HG02970 (cell line): Measurements from ENCODE around the gene MBD3L2.
"Not testable (repeated sequence)": the region's sequence is repeated elsewhere in the genome, so short reads cannot be mapped to it uniquely, and the experiment has no call there.

Experiments used
- ATAC-seq: cut with Tn5 transposase; IDR thresholded peaks from one replicate; pipeline ENCODE4 v1.9.1; 2021; ENCODE audit warnings: mild to moderate bottlenecking, moderate library complexity, moderate number of reproducible peaks; ENCODE audit not compliant: unreplicated experiment, low FRiP score

The MBD3L2 gene

DNA sequence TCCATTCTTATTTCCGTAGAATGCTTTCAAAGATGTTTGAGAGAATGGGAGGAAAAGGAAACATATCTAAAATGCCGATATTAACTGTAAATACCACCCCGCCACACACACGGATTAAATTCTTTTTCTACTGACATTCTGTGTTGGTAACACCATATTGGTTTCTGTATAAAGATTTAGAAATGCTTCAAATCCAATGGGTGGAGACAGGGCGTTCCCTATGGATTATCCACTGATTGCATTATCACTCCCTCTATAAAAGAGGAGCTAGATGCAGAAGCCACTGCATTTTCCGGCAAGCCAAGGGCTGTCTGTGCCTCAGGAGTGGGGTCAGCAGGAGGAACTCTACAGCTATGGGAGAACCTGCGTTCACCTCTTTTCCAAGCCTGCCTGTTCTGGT is at the start of gene MBD3L2:
Gene MBD3L2, plus strand, starts transcription at position 301 of the 400 bp plus-strand sequence. Its CDS starts 53 bp downstream, at position 354.
- not testable (repeated sequence) for ATAC-seq

DNA sequence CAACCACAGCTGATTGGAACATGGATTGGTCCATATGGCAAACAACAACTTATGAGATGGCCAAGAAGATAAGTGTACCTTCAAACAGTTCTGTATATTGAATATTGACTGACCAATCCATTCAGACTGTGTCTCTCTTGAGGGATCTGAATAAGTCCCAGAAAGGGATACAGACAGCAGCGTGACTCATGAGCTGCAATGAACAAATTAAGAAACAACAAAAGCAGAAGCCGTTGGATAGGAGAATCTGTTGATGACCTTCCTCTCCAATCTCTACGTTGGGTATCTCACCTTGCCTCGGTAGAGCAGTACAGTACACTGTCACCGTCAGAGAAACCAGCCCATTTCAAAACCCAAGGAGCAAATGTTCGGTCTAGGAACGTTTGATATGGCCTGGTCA is 49.2 kb upstream of the MBD3L2 start:
- ATAC-seq: no peak

GRCh38 chr19:7000333-7000732 is 48.8 kb upstream of the MBD3L2 start:
- no peak for ATAC-seq

- ATAC-seq: no peak
These were observed 48.3 kb upstream of the MBD3L2 start for GRCh38 chr19:7000816-7001215.

- ATAC-seq: no peak
These were observed 44.7 kb upstream of the MBD3L2 start for GRCh38 chr19:7004313-7004931.

DNA sequence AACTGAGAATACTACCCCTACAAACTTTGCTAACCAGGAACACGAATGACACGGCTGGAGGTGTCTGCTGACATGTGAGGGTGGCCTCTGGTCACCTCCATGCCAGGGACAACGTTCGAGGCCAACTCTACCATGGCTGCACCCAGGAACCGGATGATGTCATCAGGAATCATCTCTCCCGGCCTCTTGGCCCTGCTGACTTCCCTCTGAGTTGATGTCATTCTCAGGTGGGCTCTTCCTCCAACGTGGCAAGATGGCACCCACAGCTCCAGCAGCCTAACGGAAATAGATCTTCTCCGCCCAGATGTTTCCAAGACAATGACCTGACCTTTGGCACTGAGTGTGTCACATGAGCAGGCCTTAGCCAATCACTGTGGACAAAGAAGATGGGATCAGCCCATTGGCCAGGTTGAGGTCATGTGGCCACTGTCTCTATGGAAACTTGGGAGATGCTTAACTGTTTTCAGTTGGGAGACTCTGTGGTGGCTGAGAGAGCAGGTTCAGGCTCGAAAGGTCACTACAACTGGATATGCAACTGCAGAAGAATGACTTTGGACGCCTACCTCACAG is 42.9 kb upstream of the MBD3L2 start:
- ATAC-seq: no peak

DNA sequence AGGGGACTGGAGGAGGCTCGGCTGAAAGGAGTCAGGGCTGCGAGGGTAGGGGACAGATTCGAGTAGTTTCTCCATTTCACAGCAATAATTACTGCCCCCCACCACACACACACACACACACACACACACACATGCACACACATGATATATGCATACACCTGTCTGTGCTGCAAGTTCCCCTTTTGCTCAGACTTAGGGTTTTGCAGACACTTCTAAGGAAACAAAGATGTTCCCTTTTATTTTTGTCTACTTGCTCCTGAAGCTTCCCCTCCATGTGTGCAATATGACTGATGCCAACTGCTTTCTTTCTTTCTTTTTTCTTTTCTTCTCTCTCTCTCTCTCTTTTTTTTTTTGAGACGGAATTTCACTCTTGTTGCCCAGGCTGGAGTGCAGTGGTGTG is 41.3 kb upstream of the MBD3L2 start:
- no peak for ATAC-seq

DNA sequence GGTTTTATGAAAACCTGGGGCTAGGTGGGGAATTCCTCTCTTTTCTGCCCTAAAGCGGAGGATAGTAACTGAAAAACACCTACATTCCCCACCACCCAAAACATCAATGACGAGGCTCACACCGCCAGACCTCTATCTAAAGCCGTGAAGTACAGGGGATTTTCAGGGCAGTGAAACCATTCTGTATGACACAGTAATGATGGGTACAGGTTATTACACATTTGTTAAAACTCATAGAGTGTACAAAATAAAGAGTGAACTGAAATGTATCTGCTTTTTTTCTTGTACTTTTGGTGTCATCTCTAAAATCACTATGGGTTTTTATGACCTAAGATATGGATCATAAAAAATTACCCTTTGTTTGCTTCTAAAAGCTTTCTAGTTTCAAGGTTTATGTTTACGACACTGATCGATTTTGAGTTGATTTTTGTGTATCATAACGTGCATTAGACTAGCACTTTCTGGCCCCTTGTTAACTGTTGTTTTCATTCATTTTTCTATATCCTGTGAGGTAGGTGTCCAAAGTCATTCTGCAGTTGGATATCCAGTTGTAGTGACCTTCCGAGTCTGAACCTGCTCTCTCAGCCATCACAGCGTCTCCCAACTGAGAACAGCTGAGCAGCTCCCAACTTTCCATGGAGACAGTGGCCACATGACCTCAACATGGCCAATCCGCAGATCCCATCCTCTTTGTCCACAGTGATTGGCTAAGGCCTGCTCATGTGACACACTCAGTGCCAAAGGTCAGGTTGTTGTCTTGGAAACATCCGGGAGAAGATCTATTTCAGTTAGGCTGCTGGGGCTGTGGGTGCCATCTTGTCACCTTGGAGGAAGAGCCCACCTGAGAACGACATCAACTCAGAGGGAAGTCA is 38.2 kb upstream of the MBD3L2 start:
- no peak for ATAC-seq

- no peak for ATAC-seq
These were observed 35.4 kb upstream of the MBD3L2 start for GRCh38 chr19:7013678-7014077.

DNA sequence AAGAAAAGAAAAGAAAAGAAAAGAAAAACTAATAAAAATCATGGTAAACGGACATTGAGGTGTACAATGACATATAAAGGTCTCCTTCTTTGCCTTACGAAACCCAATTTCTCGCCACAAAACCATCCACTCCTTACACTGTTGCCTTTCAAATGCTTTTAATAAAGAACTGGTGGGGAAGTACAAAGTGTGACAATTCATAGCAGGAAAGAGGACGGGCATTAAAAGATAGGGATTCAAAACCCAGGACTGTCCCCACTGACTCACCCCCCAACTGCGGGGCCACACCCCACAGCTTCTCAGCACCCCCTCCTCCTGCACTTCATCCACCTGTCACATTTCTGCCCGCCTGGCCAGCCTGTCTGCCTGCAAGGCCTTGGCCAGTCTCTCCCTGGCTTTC is 30.3 kb upstream of the MBD3L2 start:
- no peak for ATAC-seq

GRCh38 chr19:7021331-7021730 is 27.8 kb upstream of the MBD3L2 start, which contains the start of gene MBD3L2B:
Gene MBD3L2B, minus strand, starts transcription at chr19:7021431. Its CDS starts 34 bp downstream, at chr19:7021397.
- ATAC-seq: not testable (repeated sequence)

- not testable (repeated sequence) for ATAC-seq
These were observed 20.3 kb upstream of the MBD3L2 start for GRCh38 chr19:7028790-7029189.

GRCh38 chr19:7030278-7030677 is 18.8 kb upstream of the MBD3L2 start, which contains the start of gene MBD3L5:
Gene MBD3L5, plus strand, starts transcription at chr19:7030578. Its CDS starts 34 bp downstream, at chr19:7030612.
- not testable (repeated sequence) for ATAC-seq

DNA sequence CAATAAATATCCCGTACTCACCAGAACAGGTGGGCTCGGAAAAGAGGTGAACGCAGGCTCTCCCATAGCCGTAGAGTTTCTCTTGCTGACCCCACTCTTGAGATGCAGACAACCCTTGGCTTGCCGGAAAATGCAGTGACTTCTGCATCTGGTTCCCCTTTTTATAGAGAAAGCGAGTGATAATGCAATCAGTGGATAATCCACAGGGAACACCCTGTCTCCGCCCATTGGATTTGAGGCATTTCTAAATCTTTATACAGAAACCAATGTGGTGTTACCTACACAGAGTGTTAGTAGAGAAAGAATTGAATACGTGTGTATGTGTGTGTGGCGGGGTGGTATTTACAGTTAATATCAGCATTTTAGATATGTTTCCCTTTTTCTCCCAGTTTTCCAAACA is 9.0 kb upstream of the MBD3L2 start, which contains the start of gene MBD3L4:
Gene MBD3L4, minus strand, starts transcription at position 101 of the 400 bp plus-strand sequence. Its CDS starts 35 bp downstream, at position 66.
- not testable (repeated sequence) for ATAC-seq

GRCh38 chr19:7041563-7041962 is 7.6 kb upstream of the MBD3L2 start:
- ATAC-seq: not testable (repeated sequence)

GRCh38 chr19:7051421-7051820 is 2.3 kb downstream of the MBD3L2 start:
- ATAC-seq: not testable (repeated sequence)

DNA sequence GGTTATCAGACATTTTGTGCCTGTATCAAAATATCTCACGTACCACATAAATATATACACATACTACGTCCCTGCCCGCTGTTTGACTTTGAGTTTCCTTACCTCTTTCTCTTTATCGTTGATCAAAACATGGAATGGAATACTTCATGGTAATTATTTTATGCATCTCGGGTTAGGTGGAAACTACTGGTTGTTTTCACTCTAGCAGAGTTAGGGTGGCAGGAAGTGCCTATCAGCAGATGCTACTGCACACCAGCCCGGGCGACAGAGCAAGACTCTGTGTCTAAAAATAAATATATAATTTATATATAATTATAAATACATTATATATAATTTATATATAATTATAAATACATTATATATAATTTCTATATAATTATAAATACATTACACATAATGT is 3.8 kb downstream of the MBD3L2 start:
- not testable (repeated sequence) for ATAC-seq

GRCh38 chr19:7054635-7055368 is 5.7 kb downstream of the MBD3L2 start:
- not testable (repeated sequence) for ATAC-seq

DNA sequence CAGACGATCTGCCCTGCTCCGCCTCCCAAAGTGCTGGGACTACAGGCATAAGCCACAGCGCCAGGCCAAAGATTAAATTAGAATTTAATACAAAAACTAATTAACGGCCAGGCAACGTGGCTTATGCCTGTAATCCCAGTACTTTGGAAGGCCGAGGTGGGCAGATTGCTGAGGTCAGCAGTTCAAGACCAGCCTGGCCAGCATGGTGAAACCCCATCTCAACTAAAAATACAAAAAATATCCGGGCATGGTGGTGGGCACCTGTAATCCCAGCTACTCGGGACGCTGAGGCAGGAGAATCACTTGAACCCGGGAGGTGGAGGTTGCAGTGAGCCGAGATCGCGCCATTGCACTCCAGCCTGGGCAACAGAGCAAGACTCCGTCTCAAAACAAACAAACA is 6.6 kb downstream of the MBD3L2 start:
- not testable (repeated sequence) for ATAC-seq

GRCh38 chr19:7056371-7056770 is 7.2 kb downstream of the MBD3L2 start:
- ATAC-seq: not testable (repeated sequence)
